GM21529 (cell line): ENCODE results near the gene FAM217A.

ENCODE experiments used
- ATAC-seq: cut with Tn5 transposase; IDR thresholded peaks from one replicate; pipeline ENCODE4 v1.9.1; 2021; ENCODE audit not compliant: unreplicated experiment

The FAM217A gene

GRCh38 chr6:4021854-4022695 is 56.9 kb downstream of the FAM217A start:
- ATAC-seq = peak; percentile 10

DNA sequence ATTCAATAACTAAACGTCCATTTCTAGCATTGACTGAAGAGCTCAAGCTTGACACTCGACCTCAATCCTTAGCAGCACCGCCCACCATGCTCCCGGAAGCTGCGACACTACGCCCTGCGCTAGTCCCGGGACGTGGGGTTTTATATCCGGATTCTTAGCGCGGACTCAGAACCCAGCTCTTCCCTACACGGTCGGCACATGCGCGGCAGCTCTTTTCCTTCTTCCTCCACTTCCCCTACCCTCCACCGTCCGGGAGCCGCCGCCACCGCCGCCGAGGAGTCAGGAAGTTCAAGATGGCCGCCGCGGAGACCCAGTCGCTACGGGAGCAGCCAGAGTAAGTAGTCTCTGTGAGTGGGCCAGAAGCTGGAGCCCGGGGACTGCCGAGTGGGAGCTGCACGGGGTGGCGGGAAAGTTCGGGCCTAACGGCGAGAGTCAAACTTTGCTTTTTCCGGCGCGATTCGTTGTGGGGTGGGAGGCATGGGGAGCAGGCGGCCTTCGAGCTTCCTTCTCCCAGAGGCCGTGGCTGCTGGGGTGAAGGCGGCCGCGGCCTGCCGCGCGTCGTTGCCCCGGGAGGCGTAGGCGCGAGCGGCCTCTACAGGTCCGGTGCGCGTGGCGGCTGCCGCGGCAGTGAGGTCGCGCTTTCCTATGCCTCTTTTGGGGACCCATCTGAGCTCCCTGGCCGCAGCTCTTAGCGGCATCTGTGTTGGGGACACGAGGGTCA is 57.6 kb downstream of the FAM217A start:
- peak; percentile 53 for ATAC-seq

- ATAC-seq = no peak
Observed at GRCh38 chr6:4020822-4021132, 58.2 kb downstream of the FAM217A start.

DNA sequence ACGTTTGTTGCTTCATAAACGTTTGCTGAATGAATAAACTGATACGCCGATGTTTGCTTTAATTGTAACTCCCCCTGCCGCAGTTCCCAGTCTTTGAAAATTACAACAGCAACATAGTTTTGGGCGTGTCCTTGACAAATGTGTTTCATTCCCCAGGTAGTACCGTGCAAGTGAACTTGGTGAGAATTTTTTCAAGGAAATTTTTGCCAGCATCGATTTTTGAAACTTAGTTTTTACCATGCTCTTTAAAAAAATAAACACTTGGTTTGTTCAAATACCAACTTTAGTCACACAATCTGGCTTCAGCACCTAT is 60.1 kb downstream of the FAM217A start:
- ATAC-seq = peak; percentile 6
